ENCODE data around the gene CLECL1. TPM values are rescaled to one million over a fixed set of nuclear protein-coding genes. Genes with fewer than 3 reads are reported as not detected.

The CLECL1 gene
- total and polyA plus RNA-seq, 2 of the 8 experiments (the other 6 are each of a cell fraction or from before 2014, with no cell fraction given), result not detected

DNA sequence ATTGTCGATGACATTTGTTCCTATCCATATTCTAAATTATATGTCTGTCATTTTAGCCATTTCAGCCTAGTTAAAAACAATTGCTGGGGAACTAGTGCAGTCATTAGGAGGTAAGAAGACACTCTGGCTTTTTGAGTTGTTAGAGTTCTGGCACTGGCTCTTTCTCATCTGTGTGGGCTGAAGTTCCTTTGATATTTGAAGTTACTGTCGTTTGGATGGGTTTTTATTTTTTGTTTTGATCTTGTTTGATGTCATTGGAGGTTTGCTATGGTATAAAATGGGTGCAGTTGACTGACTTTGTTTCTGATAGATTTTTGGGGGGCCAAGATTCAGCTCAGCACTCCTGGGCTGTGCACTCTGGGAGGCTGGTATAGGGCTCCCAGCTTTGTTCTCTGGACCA is 48.5 kb upstream of the CLECL1 start:
- no peak overlapping the region for H2BK20ac ChIP-seq (ENCODE audit: low read length)
- no peak overlapping the region for H2AFZ ChIP-seq (ENCODE audit: low read length)
- WGBS, 2 experiments (ENCODE audit: extremely low coverage in 1 of 2, insufficient coverage in 1 of 2, insufficient read length in 1 of 2, insufficient replicate concordance in 2 of 2, low coverage in 1 of 2, low lambda C conversion rate in 2 of 2, missing lambda C conversion rate in 1 of 2), result 97% methylated on average over 2 of the region's 2 CpGs; no CpG with 5 or more reads in 1 of the 2 experiments
- POLR2A ChIA-PET (ENCODE audit: partially characterized antibody), result no interaction called here
- no peak overlapping the region for H3K4ac ChIP-seq (replicated peaks; ENCODE audit: insufficient read length, low read depth, low read length)
- DNase-seq (ENCODE audit: low read depth in 1 of 2, low spot score in 2 of 2) (no peak), FAIRE-seq (no peak)
- H3K79me1 ChIP-seq (ENCODE audit: low read depth, low read length), result no peaks in the 10 kb centered on the region
- H3K14ac ChIP-seq (ENCODE audit: insufficient read length), result no peak overlapping the region
- H3K4me2 ChIP-seq (ENCODE audit: insufficient read depth in 1 of 2, low read depth in 2 of 2, low read length in 2 of 2), result no peak overlapping the region
- H2BK120ac ChIP-seq (replicated peaks; ENCODE audit: low read depth, low read length), result no peak overlapping the region
- no peak overlapping the region for H3K9ac ChIP-seq (replicated peaks in 1 of 4; ENCODE audit: extremely low read depth in 1 of 4, low read depth in 3 of 4, low read length in 3 of 4)
- H3K23ac ChIP-seq (ENCODE audit: insufficient read length), result no peak overlapping the region
- no peak overlapping the region for H2BK15ac ChIP-seq (ENCODE audit: low read length)
- H3K23me2 ChIP-seq (ENCODE audit: low read depth, low read length), result no peaks in the 10 kb centered on the region
- H2BK5ac ChIP-seq (ENCODE audit: low read depth, low read length), result no peak overlapping the region
- no peak overlapping the region for H3K27ac ChIP-seq (ENCODE audit: low read depth, low read length)
- no peak overlapping the region for H2BK12ac ChIP-seq (ENCODE audit: low read depth, low read length)
- no peaks in the 10 kb centered on the region for H4K20me1 ChIP-seq (replicated peaks in 1 of 2; ENCODE audit: control insufficient read depth in 1 of 2, insufficient read depth in 2 of 2, low read length in 2 of 2)
- no peaks in the 10 kb centered on the region for H3K36me3 ChIP-seq (ENCODE audit: control insufficient read depth in 2 of 4, insufficient read depth in 4 of 4, low read length in 3 of 4)
- H3K4me1 ChIP-seq (replicated peaks in 1 of 4; ENCODE audit: control insufficient read depth in 3 of 4, insufficient read depth in 4 of 4, low read length in 3 of 4), result peaks cover 0 to 11% (median 4%) of the 10 kb centered on the region in 4 experiments; a peak in 2 of 7 replicates
- H3K56ac ChIP-seq (replicated peaks; ENCODE audit: insufficient read length, low read depth, low read length), result no peak overlapping the region
- H3K79me2 ChIP-seq (ENCODE audit: control insufficient read depth in 1 of 2, insufficient read depth in 2 of 2, low read length in 2 of 2), result no peaks in the 10 kb centered on the region
- no peaks in the 10 kb centered on the region for H3K9me3 ChIP-seq (ENCODE audit: insufficient read depth in 2 of 2, low read depth in 1 of 2, low read length in 1 of 2)
- H4K91ac ChIP-seq (replicated peaks; ENCODE audit: insufficient read length, low read length), result no peak overlapping the region
- no peak overlapping the region for H4K5ac ChIP-seq (ENCODE audit: insufficient read length, low read depth, low read length)
- no peak overlapping the region for H2AK5ac ChIP-seq (ENCODE audit: low read depth, low read length)
- H3K4me3 ChIP-seq (ENCODE audit: extremely low read depth in 1 of 4, insufficient read depth in 2 of 4, low read depth in 3 of 4, low read length in 4 of 4), result no peak overlapping the region
- no peak overlapping the region for H4K8ac ChIP-seq (ENCODE audit: extremely low read depth, insufficient read depth, low read length)
- CTCF ChIA-PET (ENCODE audit: partially characterized antibody), result interaction anchor here (0.6 to 2.8 kb wide), 10 partner anchors 9 to 372 kb away, joined by 3 to 12 read pairs (median 4); no protein-coding TSS in a partner anchor
- no peak overlapping the region for H3K18ac ChIP-seq (ENCODE audit: extremely low read depth, low read length)
- H3K27me3 ChIP-seq (replicated peaks in 1 of 4; ENCODE audit: control insufficient read depth in 3 of 4, extremely low read depth in 1 of 4, insufficient read depth in 3 of 4, low read length in 3 of 4), result no peaks in the 10 kb centered on the region
- TF ChIP-seq PHF8 (conservative IDR thresholded peaks at IDR 0.05; ENCODE audit: low read depth, low read length) (no peak), FOSL1 (IDR thresholded peaks at IDR 0.05; ENCODE audit: insufficient read depth, low read depth, low read length) (no peak), JUN (IDR thresholded peaks at IDR 0.05; ENCODE audit: low read depth, low read length) (no peak), TBP (IDR thresholded peaks at IDR 0.05; ENCODE audit: low read depth, low read length) (no peak), CBX5 (IDR thresholded peaks at IDR 0.05; ENCODE audit: low read depth, low read length) (no peak), GABPA (IDR thresholded peaks at IDR 0.05; ENCODE audit: borderline replicate concordance, insufficient read depth, low read length) (no peak), POLR2A (IDR thresholded peaks at IDR 0.05; ENCODE audit: control extremely low read depth in 1 of 2, low read depth in 2 of 2, low read length in 2 of 2) (no peak), SP1 (IDR thresholded peaks at IDR 0.05; ENCODE audit: low read depth, low read length) (no peak), RBBP5 (IDR thresholded peaks at IDR 0.05; ENCODE audit: borderline replicate concordance, low read depth, low read length) (no peak), KDM1A (IDR thresholded peaks at IDR 0.05; ENCODE audit: borderline replicate concordance, low read length) (no peak), E2F6 (IDR thresholded peaks at IDR 0.05) (no peak), CTCF (IDR thresholded peaks at IDR 0.05; ENCODE audit: control extremely low read depth in 1 of 3, insufficient read depth in 1 of 3, low read depth in 1 of 3, low read length in 3 of 3) (no peak)
